ENCODE results near the gene NXF1. TPM values are rescaled to one million over a fixed set of nuclear protein-coding genes. Genes with fewer than 3 reads are reported as not detected.
A peak's percentile ranks its signal among the peaks of the same experiment; 100 is the strongest.
"Not testable (repeated sequence)": the region's sequence is repeated elsewhere in the genome, so short reads cannot be mapped to it uniquely, and the experiment has no call there.

The NXF1 gene
- total RNA-seq, 2 donors from 2014 or later, result 271 to 305 TPM

DNA sequence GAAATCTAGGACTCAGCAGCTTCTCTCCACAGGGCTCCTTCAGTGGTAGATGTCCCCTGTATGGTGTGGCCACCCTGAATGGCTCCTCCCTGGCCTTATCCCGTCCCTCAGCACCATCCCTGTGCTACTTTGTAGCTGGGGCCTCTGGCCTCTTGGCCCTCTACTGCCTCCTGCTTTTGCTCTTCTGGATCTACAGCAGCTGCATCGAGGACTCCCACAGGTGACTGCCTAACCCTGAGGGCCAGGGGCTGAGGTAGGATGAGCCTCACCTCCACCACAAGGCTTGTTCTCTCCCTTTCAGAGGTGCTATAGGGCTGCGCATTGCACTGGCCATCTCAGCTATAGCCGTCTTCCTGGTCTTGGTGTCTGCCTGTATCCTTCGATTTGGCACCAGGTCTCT is 16.2 kb downstream of the NXF1 start:
- peaks cover 41% of the 10 kb centered on the region for H3K4me1 Mint-ChIP-seq
- no peaks in the 10 kb centered on the region for H3K9me3 ChIP-seq (ENCODE audit: control insufficient read depth, low read length, poor library complexity, severe bottlenecking)
- no peaks in the 10 kb centered on the region for H3K27me3 Mint-ChIP-seq
- peak overlapping the region; percentile 80 for H3K4me3 Mint-ChIP-seq
- DNase-seq, result no peak
- H3K36me3 Mint-ChIP-seq (ENCODE audit: low read depth), result no peaks in the 10 kb centered on the region
- ATAC-seq, result no peak
- H3K27ac Mint-ChIP-seq, result peak overlapping the region; percentile 93

- peak within 1 kb of the TSS; percentile 93 for H3K27ac Mint-ChIP-seq
- H3K36me3 Mint-ChIP-seq (ENCODE audit: low read depth), result no peaks in the 10 kb centered on the region
- no peaks in the 10 kb centered on the region for H3K9me3 ChIP-seq (ENCODE audit: control insufficient read depth, low read length, poor library complexity, severe bottlenecking)
- DNase-seq (peak; percentile 88 to 93 (median 91)), ATAC-seq (peak; percentile 73)
- no peaks in the 10 kb centered on the region for H3K27me3 Mint-ChIP-seq
- peaks cover 36% of the 10 kb centered on the region for H3K4me1 Mint-ChIP-seq
- H3K4me3 Mint-ChIP-seq, result peak within 1 kb of the TSS; percentile 95
These were observed 18.1 kb downstream of the NXF1 start, which contains the start of gene TMEM179B for GRCh38 chr11:62787005-62787759. TMEM179B (plus strand) TSS chr11:62787402; CDS start chr11:62787432, 30 bp downstream.

DNA sequence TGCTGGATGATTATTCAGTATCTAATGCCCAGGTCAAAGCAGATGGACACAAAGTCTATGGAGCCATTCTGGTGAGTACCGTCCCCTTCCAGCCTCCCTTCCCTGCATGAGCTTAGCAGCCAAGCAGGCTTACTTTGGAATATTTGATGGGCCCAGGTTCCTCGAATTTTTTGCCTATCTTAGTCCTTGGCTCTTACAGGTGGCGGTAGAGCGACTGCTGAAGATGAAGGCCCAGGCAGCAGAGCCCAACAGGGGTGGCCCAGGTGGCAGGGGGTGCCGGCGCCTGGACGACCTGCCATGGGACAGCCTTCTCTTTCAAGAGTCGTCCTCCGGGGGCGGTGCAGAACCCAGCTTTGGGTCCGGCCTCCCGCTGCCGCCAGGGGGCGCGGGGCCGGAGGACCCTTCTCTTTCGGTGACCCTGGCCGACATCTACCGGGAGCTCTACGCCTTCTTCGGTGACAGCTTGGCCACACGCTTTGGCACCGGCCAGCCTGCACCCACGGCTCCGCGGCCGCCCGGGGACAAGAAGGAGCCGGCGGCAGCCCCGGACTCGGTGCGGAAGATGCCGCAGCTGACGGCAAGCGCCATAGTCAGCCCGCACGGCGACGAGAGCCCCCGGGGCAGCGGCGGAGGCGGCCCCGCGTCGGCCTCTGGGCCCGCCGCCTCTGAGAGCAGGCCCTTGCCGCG is 18.8 kb downstream of the NXF1 start:
- peak; percentile 71 for ATAC-seq

DNA sequence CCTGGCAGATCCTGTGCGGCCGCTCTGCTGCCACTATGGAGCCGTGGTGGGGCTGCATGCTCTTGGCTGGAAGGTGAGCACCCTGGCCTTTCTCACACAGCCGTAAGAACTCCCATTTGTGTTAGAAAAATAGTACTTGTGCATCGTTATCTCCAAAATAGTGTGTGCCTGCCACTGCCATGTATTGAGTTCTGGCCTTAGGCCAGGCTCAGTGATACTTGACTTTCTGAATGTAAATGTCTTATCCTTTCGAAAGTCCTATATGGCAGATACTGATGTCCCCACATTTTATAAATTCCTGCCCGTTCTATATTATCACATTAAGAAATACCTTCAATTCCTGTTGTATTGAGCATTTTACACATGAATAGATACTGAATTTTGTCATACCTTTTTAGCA is 22.5 kb downstream of the NXF1 start:
- DNase-seq (no peak), ATAC-seq (no peak)
- peaks cover 11% of the 10 kb centered on the region for H3K4me1 Mint-ChIP-seq
- peak overlapping the region; percentile 37 for H3K27ac Mint-ChIP-seq
- no peak overlapping the region for H3K4me3 Mint-ChIP-seq
- H3K36me3 Mint-ChIP-seq (ENCODE audit: low read depth), result no peaks in the 10 kb centered on the region
- no peaks in the 10 kb centered on the region for H3K9me3 ChIP-seq (ENCODE audit: control insufficient read depth, low read length, poor library complexity, severe bottlenecking)
- H3K27me3 Mint-ChIP-seq, result no peaks in the 10 kb centered on the region

More for the DNA sequence above, 18.8 kb downstream of the NXF1 start:
- Mint-ChIP-seq H3K27me3 (no peaks in the 10 kb centered on the region), H3K4me1 (peaks cover 33% of the 10 kb centered on the region), H3K4me3 (peak overlapping the region; percentile 90), H3K36me3 (ENCODE audit: low read depth) (no peaks in the 10 kb centered on the region), H3K27ac (peak overlapping the region; percentile 93)
- no peaks in the 10 kb centered on the region for H3K9me3 ChIP-seq (ENCODE audit: control insufficient read depth, low read length, poor library complexity, severe bottlenecking)
- peak; percentile 78 to 85 (median 79) for DNase-seq

DNA sequence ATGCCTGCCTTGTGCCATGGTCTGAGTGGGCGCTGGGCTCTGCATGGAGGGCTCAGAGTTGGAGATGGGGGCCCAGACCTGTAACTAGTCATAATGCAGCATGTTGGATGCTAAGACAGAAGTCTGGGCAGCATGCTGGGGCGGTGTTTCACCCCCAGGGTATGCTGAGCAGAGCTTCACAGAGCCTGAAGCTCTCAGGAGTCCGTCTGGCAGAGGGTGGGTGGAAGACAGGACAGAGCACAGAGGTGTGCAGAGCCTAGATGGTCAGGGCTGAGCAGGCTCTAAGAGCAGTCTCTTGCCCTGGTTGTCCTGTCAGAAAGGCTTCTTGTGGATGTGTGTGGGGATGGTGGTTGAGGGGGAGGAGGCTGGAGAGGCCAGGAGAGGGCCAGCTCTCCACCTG is 26.8 kb downstream of the NXF1 start:
- ATAC-seq (no peak), DNase-seq (no peak)
- Mint-ChIP-seq H3K27me3 (no peaks in the 10 kb centered on the region), H3K36me3 (ENCODE audit: low read depth) (peaks cover 5% of the 10 kb centered on the region), H3K4me3 (no peak overlapping the region), H3K4me1 (peaks cover 7% of the 10 kb centered on the region), H3K27ac (peak overlapping the region; percentile 87)
- H3K9me3 ChIP-seq (ENCODE audit: control insufficient read depth, low read length, poor library complexity, severe bottlenecking), result no peaks in the 10 kb centered on the region

DNA sequence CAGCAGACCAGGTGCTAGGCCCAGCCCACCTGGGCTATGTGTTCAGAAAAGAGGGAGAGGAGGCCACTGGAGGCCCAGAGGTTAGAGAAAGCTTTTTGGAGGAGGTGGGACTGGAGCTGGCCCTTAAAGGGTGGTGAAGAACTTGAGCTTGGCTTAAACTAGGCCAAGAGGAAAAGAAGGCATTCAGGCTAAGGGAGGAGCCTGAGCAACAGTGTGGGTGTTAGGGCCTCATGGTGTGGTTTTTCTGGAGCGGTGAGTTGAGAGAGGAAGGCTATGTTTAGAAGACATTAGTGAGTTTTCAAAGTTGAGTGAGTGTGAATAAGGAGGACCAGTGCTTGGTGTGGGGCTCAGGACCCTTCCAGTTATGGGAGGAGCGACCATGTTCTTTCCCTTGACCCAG is 27.9 kb downstream of the NXF1 start:
- ATAC-seq, result peak; percentile 32
- H3K27me3 Mint-ChIP-seq, result no peaks in the 10 kb centered on the region

DNA sequence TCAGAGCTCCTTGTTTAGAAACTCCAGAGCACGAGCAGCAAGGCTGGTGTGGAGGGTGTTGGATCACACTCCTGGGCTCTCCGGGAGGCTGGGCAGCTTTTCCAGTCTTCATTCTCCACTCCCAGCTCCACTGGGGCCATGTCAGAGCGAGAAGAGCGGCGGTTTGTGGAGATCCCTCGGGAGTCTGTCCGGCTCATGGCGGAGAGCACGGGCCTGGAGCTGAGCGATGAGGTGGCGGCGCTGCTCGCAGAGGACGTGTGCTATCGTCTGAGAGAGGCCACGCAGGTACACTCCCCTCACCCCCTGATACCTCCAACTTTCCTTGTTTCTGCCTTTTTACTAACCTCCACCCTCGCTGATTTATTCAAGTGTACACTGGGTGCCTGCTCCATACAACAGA is 29.6 kb downstream of the NXF1 start:
- Mint-ChIP-seq H3K4me1 (peaks cover 20% of the 10 kb centered on the region), H3K4me3 (no peak overlapping the region), H3K27ac (peak overlapping the region; percentile 37), H3K36me3 (ENCODE audit: low read depth) (peaks cover 5% of the 10 kb centered on the region), H3K27me3 (no peaks in the 10 kb centered on the region)
- no peak for ATAC-seq
- DNase-seq, result no peak
- H3K9me3 ChIP-seq (ENCODE audit: control insufficient read depth, low read length, poor library complexity, severe bottlenecking), result no peaks in the 10 kb centered on the region

More for the DNA sequence above, 27.9 kb downstream of the NXF1 start:
- peak overlapping the region; percentile 87 for H3K27ac Mint-ChIP-seq
- no peak for DNase-seq
- H3K9me3 ChIP-seq (ENCODE audit: control insufficient read depth, low read length, poor library complexity, severe bottlenecking), result no peaks in the 10 kb centered on the region
- peak overlapping the region; percentile 66 for H3K4me3 Mint-ChIP-seq
- H3K36me3 Mint-ChIP-seq (ENCODE audit: low read depth), result peaks cover 5% of the 10 kb centered on the region
- H3K4me1 Mint-ChIP-seq, result peaks cover 7% of the 10 kb centered on the region

DNA sequence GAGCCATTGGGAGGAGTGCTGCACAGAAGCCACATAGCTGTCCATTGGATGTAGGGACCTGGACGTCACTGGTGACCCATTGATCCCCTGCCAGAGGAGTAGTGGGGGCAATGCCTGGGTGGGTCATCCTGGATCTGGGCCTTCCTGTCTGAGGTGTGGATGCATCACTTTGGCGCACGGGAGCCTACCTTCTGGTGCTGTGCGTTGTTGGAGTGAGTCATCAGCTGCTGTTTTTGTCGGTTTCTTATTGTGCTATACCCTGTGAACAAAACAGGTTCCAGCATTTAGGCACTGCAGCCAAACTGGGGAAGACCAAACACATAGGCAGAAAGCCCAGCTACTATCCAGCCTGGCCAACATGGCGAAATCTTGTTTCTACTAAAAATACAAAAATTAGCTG is 30.8 kb downstream of the NXF1 start:
- Mint-ChIP-seq H3K4me3 (no peak overlapping the region), H3K4me1 (peaks cover 27% of the 10 kb centered on the region), H3K27ac (no peak overlapping the region), H3K36me3 (ENCODE audit: low read depth) (peaks cover 5% of the 10 kb centered on the region), H3K27me3 (no peaks in the 10 kb centered on the region)
- DNase-seq, result no peak
- no peaks in the 10 kb centered on the region for H3K9me3 ChIP-seq (ENCODE audit: control insufficient read depth, low read length, poor library complexity, severe bottlenecking)
- no peak for ATAC-seq

GRCh38 chr11:62771144-62772021 is 33.9 kb downstream of the NXF1 start, which contains the start of gene TAF6L:
TAF6L (plus strand) TSS chr11:62771396; CDS start chr11:62775784, 4,388 bp downstream.
- DNase-seq (peak; percentile 80 to 87 (median 86)), ATAC-seq (peak; percentile 89)
- Mint-ChIP-seq H3K4me3 (peak within 1 kb of the TSS; percentile 94), H3K27me3 (no peaks in the 10 kb centered on the region), H3K36me3 (ENCODE audit: low read depth) (no peaks in the 10 kb centered on the region), H3K4me1 (peaks cover 19% of the 10 kb centered on the region), H3K27ac (peak within 1 kb of the TSS; percentile 94)
- H3K9me3 ChIP-seq (ENCODE audit: control insufficient read depth, low read length, poor library complexity, severe bottlenecking), result no peaks in the 10 kb centered on the region

GRCh38 chr11:62770778-62771143 is 34.5 kb downstream of the NXF1 start:
- DNase-seq (no peak), ATAC-seq (peak; percentile 3)
- H3K27ac Mint-ChIP-seq, result peak overlapping the region; percentile 94
- H3K36me3 Mint-ChIP-seq (ENCODE audit: low read depth), result no peaks in the 10 kb centered on the region
- peak overlapping the region; percentile 94 for H3K4me3 Mint-ChIP-seq
- H3K9me3 ChIP-seq (ENCODE audit: control insufficient read depth, low read length, poor library complexity, severe bottlenecking), result no peaks in the 10 kb centered on the region
- H3K4me1 Mint-ChIP-seq, result peaks cover 19% of the 10 kb centered on the region
- H3K27me3 Mint-ChIP-seq, result no peaks in the 10 kb centered on the region

GRCh38 chr11:62760867-62761227 is 44.4 kb downstream of the NXF1 start:
- Mint-ChIP-seq H3K4me3 (peak overlapping the region; percentile 95), H3K4me1 (peaks cover 11% of the 10 kb centered on the region), H3K27ac (peak overlapping the region; percentile 88)
- H3K9me3 ChIP-seq (ENCODE audit: control insufficient read depth, low read length, poor library complexity, severe bottlenecking); DNase-seq; H3K36me3 Mint-ChIP-seq (ENCODE audit: low read depth); H3K27me3 Mint-ChIP-seq; ATAC-seq: not testable (repeated sequence)

GRCh38 chr11:62757846-62758788 is 47.1 kb downstream of the NXF1 start:
- Mint-ChIP-seq H3K4me3 (no peak overlapping the region), H3K27ac (no peak overlapping the region), H3K27me3 (no peaks in the 10 kb centered on the region), H3K4me1 (peaks cover 16% of the 10 kb centered on the region), H3K36me3 (ENCODE audit: low read depth) (no peaks in the 10 kb centered on the region)
- H3K9me3 ChIP-seq (ENCODE audit: control insufficient read depth, low read length, poor library complexity, severe bottlenecking), result no peaks in the 10 kb centered on the region
- DNase-seq (no peak), ATAC-seq (no peak)
